CD4-positive, alpha-beta T cell (primary cell): ENCODE data around the gene IGSF23. TPM values are rescaled to one million over a fixed set of nuclear protein-coding genes. Genes with fewer than 3 reads are reported as not detected.
A peak's percentile ranks its signal among the peaks of the same experiment; 100 is the strongest.

ENCODE experiments used
- ATAC-seq: fragments of 200-7000 bp; cut with Tn5 transposase; one replicate; pipeline ENCODE4 v1.10.0; 2022; ENCODE audit warnings: mild to moderate bottlenecking; ENCODE audit not compliant: poor library complexity
- CTCF ChIA-PET: fragments of 350-600 bp; sonication (Branson Sonifier 250); formaldehyde crosslinking; loops from one replicate; lab custom pipeline; 2021; ENCODE audit warnings: antibody characterized with exemption, inconsistent platforms; lab: Charles Lee
- POLR2A ChIA-PET: fragments of 350-600 bp; sonication (Branson Sonifier 250); formaldehyde crosslinking; loops from one replicate; lab custom pipeline; 2021; ENCODE audit warnings: antibody characterized with exemption, inconsistent platforms; lab: Charles Lee
- DNase-seq, 14 experiments: peaks; one replicate each; pipeline ENCODE4 v3.0.0-alpha.2; 2013 to 2020; ENCODE audit warnings: mixed read lengths in 2 of 14
- H3K27ac ChIP-seq, 2 donors: one replicate each; pipeline versions ENCODE4 v1.5.1 to v1.7.0; 2013; ENCODE audit warnings: low read length in 2 of 2, low read depth in 1 of 2, mild to moderate bottlenecking in 1 of 2
- H3K27me3 ChIP-seq, 2 experiments: 1 replicate in 1 of 2; 2 replicates in 1 of 2; pipeline versions ENCODE4 v1.6.1 to v1.7.0; 2013; ENCODE audit warnings: low read length in 2 of 2, control low read depth in 1 of 2, mild to moderate bottlenecking in 1 of 2, moderate library complexity in 1 of 2; ENCODE audit not compliant: insufficient read depth in 2 of 2, control insufficient read depth in 1 of 2
- H3K36me3 ChIP-seq: one replicate; pipeline ENCODE4 v1.6.1; 2013; ENCODE audit warnings: low read length, control low read depth; ENCODE audit not compliant: insufficient read depth
- H3K4me1 ChIP-seq: one replicate; pipeline ENCODE4 v1.6.1; 2013; ENCODE audit warnings: low read length, control low read depth; ENCODE audit not compliant: insufficient read depth
- H3K4me3 ChIP-seq: one replicate; pipeline ENCODE4 v1.5.1; 2013; ENCODE audit warnings: mild to moderate bottlenecking, low read length, moderate library complexity
- H3K9me3 ChIP-seq, 2 experiments: 1 replicate in 1 of 2; 2 replicates in 1 of 2; pipeline versions ENCODE4 v1.6.1 to v1.7.0; 2013; ENCODE audit warnings: low read length in 2 of 2, mild to moderate bottlenecking in 2 of 2, control low read depth in 1 of 2, moderate library complexity in 1 of 2; ENCODE audit not compliant: control insufficient read depth in 1 of 2, insufficient read depth in 1 of 2
- H3K27ac Mint-ChIP-seq: one replicate; pipeline ENCODE4 v1.8.0; 2020; ENCODE audit warnings: mixed read lengths
- H3K27me3 Mint-ChIP-seq: one replicate; pipeline ENCODE4 v1.8.0; 2021; ENCODE audit warnings: mixed read lengths
- H3K36me3 Mint-ChIP-seq: one replicate; pipeline ENCODE4 v1.8.0; 2021; ENCODE audit warnings: low read depth, mixed read lengths
- H3K4me1 Mint-ChIP-seq: one replicate; pipeline ENCODE4 v1.8.0; 2021; ENCODE audit warnings: low read depth, mixed read lengths
- H3K4me3 Mint-ChIP-seq: one replicate; pipeline ENCODE4 v1.8.0; 2020; ENCODE audit warnings: mild to moderate bottlenecking, mixed read lengths
- H3K9me3 Mint-ChIP-seq: one replicate; pipeline ENCODE4 v1.8.0; 2020; ENCODE audit warnings: mixed read lengths
- CTCF ChIP-seq: fragments of 200-600 bp; IDR thresholded peaks from one replicate; pipeline ENCODE4 v1.8.0; 2022; ENCODE audit warnings: antibody characterized with exemption, mild to moderate bottlenecking
- intact Hi-C, 2 experiments: fragments of 100-400 bp; cut with DNase I in 1 of 2; cut with micrococcal nuclease in 1 of 2; formaldehyde crosslinking; loops; one replicate each; pipeline versions ENCODE4 v1.15.1 to v1.9.0; 2023 to 2025; cut with DNase I, micrococcal nuclease
- total RNA-seq, 174 experiments: library from RNA in 2 of 174; stranded (reverse) in 2 of 174; gene quantifications; one replicate each; pipeline ENCODE4 v1.2.3 and lab custom pipeline; 2021 to 2026

Gene IGSF23
- total RNA-seq, 2 experiments from 2014 or later: not detected

- no peaks in the 10 kb centered on the region for H3K4me1 ChIP-seq
- POLR2A ChIA-PET: no interaction called here
- H3K9me3 ChIP-seq: peaks cover 0 to 5% of the 10 kb centered on the region in 2 experiments
- CTCF ChIA-PET: no interaction called here
- H3K36me3 Mint-ChIP-seq: no peaks in the 10 kb centered on the region
- H3K27ac Mint-ChIP-seq: no peak overlapping the region
- peaks cover 31% of the 10 kb centered on the region for H3K27me3 Mint-ChIP-seq
- ATAC-seq: no peak
- H3K27ac ChIP-seq: no peak overlapping the region
- H3K27me3 ChIP-seq: no peaks in the 10 kb centered on the region
- intact Hi-C loops: no loop called here
- no peak for DNase-seq
- H3K4me3 Mint-ChIP-seq: no peak overlapping the region
- no peaks in the 10 kb centered on the region for H3K36me3 ChIP-seq
- H3K4me1 Mint-ChIP-seq: no peaks in the 10 kb centered on the region
- no peak overlapping the region for H3K4me3 ChIP-seq
- H3K9me3 Mint-ChIP-seq: no peaks in the 10 kb centered on the region
- TF ChIP-seq CTCF: no peak
Measured at GRCh38 chr19:44634785-44635184, 21.4 kb downstream of the IGSF23 start.

- intact Hi-C loops: no loop called here
- Histone ChIP-seq H3K27ac (no peak overlapping the region), H3K4me3 (no peak overlapping the region), H3K36me3 (no peaks in the 10 kb centered on the region), H3K9me3 (no peaks in the 10 kb centered on the region), H3K4me1 (no peaks in the 10 kb centered on the region), H3K27me3 (no peaks in the 10 kb centered on the region)
- no peak overlapping the region for H3K27ac Mint-ChIP-seq
- no peak overlapping the region for H3K4me3 Mint-ChIP-seq
- H3K9me3 Mint-ChIP-seq: no peaks in the 10 kb centered on the region
- H3K36me3 Mint-ChIP-seq: no peaks in the 10 kb centered on the region
- H3K27me3 Mint-ChIP-seq: peaks cover 25% of the 10 kb centered on the region
- ATAC-seq (no peak), DNase-seq (peak in 2 of 14 experiments; percentile 24 to 28)
- no peak for TF ChIP-seq CTCF
- CTCF ChIA-PET: no interaction called here
- no peaks in the 10 kb centered on the region for H3K4me1 Mint-ChIP-seq
- POLR2A ChIA-PET: no interaction called here
Measured at GRCh38 chr19:44635581-44636438, 22.4 kb downstream of the IGSF23 start.

GRCh38 chr19:44636439-44637389, 23.4 kb downstream of the IGSF23 start:
- H3K27me3 ChIP-seq: no peaks in the 10 kb centered on the region
- no peak overlapping the region for H3K27ac ChIP-seq
- no peak for DNase-seq
- no peak overlapping the region for H3K4me3 ChIP-seq
- POLR2A ChIA-PET: no interaction called here
- no peaks in the 10 kb centered on the region for H3K9me3 Mint-ChIP-seq
- no peaks in the 10 kb centered on the region for H3K9me3 ChIP-seq
- no peak for TF ChIP-seq CTCF
- CTCF ChIA-PET: no interaction called here
- peaks cover 31% of the 10 kb centered on the region for H3K27me3 Mint-ChIP-seq
- H3K36me3 ChIP-seq: no peaks in the 10 kb centered on the region
- ATAC-seq: no peak
- H3K4me1 ChIP-seq: no peaks in the 10 kb centered on the region
- H3K4me1 Mint-ChIP-seq: no peaks in the 10 kb centered on the region
- H3K4me3 Mint-ChIP-seq: no peak overlapping the region
- intact Hi-C loops: no loop called here
- no peaks in the 10 kb centered on the region for H3K36me3 Mint-ChIP-seq
- H3K27ac Mint-ChIP-seq: no peak overlapping the region
